Keratinocyte (primary cell): ENCODE measurements around the gene RAD18. TPM values are rescaled to one million over a fixed set of nuclear protein-coding genes. Genes with fewer than 3 reads are reported as not detected.

Experiments
- DNase-seq: peaks from one replicate; pipeline ENCODE4 v3.0.0-alpha.2; 2011; ENCODE audit warnings: low read depth, missing footprints, low spot score
- FAIRE-seq: peaks from 2 replicates; lab custom pipeline; 2011; peaks lifted over from hg19 to GRCh38; lab: Jason Lieb, UNC
- H2AFZ ChIP-seq: 2 replicates; pipeline ENCODE4 v1.6.0; 2012; ENCODE audit warnings: low read length, control low read depth, inconsistent platforms; ENCODE audit not compliant: control insufficient read depth
- H3K27ac ChIP-seq: 2 replicates; pipeline ENCODE4 v1.5.1; 2011; ENCODE audit warnings: low read length; ENCODE audit not compliant: control insufficient read depth, insufficient read depth
- H3K27me3 ChIP-seq: 3 replicates; pipeline ENCODE4 v1.6.0; 2011; ENCODE audit warnings: low read length; ENCODE audit not compliant: control insufficient read depth, insufficient read depth; ENCODE audit errors: extremely low read depth
- H3K36me3 ChIP-seq, 2 experiments: 2 replicates in 1 of 2; 3 replicates in 1 of 2; pipeline ENCODE4 v1.5.1; 2011; ENCODE audit warnings: low read length in 2 of 2, mild to moderate bottlenecking in 1 of 2; ENCODE audit not compliant: control insufficient read depth in 2 of 2, insufficient read depth in 2 of 2; ENCODE audit errors: extremely low read depth in 1 of 2
- H3K4me1 ChIP-seq: 3 replicates; pipeline ENCODE4 v1.5.1; 2011; ENCODE audit warnings: low read length; ENCODE audit not compliant: control insufficient read depth, insufficient read depth; ENCODE audit errors: extremely low read depth
- H3K4me2 ChIP-seq: 3 replicates; pipeline ENCODE4 v1.6.0; 2011; ENCODE audit warnings: low read depth, low read length; ENCODE audit not compliant: control insufficient read depth, insufficient read depth; ENCODE audit errors: extremely low read depth
- H3K4me3 ChIP-seq, 3 experiments: fragments of 200-600 bp in 1 of 3; sonication (generic) in 1 of 3; 2 replicates in 2 of 3; 3 replicates in 1 of 3; pipeline ENCODE4 v1.5.1; 2011 to 2016; ENCODE audit warnings: low read length in 3 of 3, mild to moderate bottlenecking in 3 of 3, control low read depth in 2 of 3, inconsistent platforms in 1 of 3, low read depth in 1 of 3, mixed read lengths in 1 of 3, mixed run types in 1 of 3, moderate library complexity in 1 of 3; ENCODE audit not compliant: control insufficient read depth in 2 of 3, insufficient read depth in 2 of 3; ENCODE audit errors: extremely low read depth in 1 of 3
- H3K79me2 ChIP-seq: 2 replicates; pipeline ENCODE4 v1.6.0; 2012; ENCODE audit warnings: low read length; ENCODE audit not compliant: control insufficient read depth, insufficient read depth
- H3K9ac ChIP-seq: 3 replicates; pipeline ENCODE4 v1.6.0; 2011; ENCODE audit warnings: low read length; ENCODE audit not compliant: control insufficient read depth, insufficient read depth; ENCODE audit errors: extremely low read depth
- H3K9me1 ChIP-seq: 3 replicates; pipeline ENCODE4 v1.6.0; 2011; ENCODE audit warnings: low read length; ENCODE audit not compliant: control insufficient read depth, insufficient read depth; ENCODE audit errors: extremely low read depth
- H3K9me3 ChIP-seq: 2 replicates; pipeline ENCODE4 v1.5.1; 2012; ENCODE audit warnings: low read depth, low read length; ENCODE audit not compliant: control insufficient read depth
- H4K20me1 ChIP-seq: 3 replicates; pipeline ENCODE4 v1.6.0; 2011; ENCODE audit warnings: low read length; ENCODE audit not compliant: control insufficient read depth, insufficient read depth; ENCODE audit errors: extremely low read depth
- EZH2 ChIP-seq: IDR thresholded peaks from one replicate; pipeline ENCODE4 v1.6.1; 2012; ENCODE audit warnings: inconsistent platforms, mild to moderate bottlenecking, low read length, moderate library complexity
- dilution Hi-C: fragments of 300-500 bp; cut with MboI; formaldehyde crosslinking; loops from one replicate; pipeline ENCODE4 v1.7.0; 2020; ENCODE audit warnings: low sequenced_read_pairs; ENCODE audit not compliant: extremely low pct_ligation_motif_present
- polyA plus RNA-seq, 5 experiments: library from polyadenylated mRNA; depleted of rRNA in 3 of 5; stranded (reverse) in 3 of 5; stranded (forward) in 1 of 5; unstranded in 1 of 5; fragments of >200 nt; gene quantifications; 1 replicate in 1 of 5; 2 replicates in 3 of 5; 3 replicates in 1 of 5; pipeline versions ENCODE4 v1.2.1 to v1.2.3, GENCODE V29; 2011 to 2012; ENCODE audit warnings: missing spikeins in 2 of 5, low read depth in 1 of 5, low replicate concordance in 1 of 5
- small RNA-seq, 3 experiments: library from RNA; depleted of rRNA; stranded (forward); fragments of <200 nt; gene quantifications; one replicate each; pipeline ENCODE3, GENCODE V24; 2012; ENCODE audit warnings: low read depth in 3 of 3, low replicate concordance in 1 of 3; ENCODE audit not compliant: insufficient read length in 3 of 3
- TF ChIP-seq, protein P1 (sequence below), 3 experiments: IDR thresholded peaks in 1 of 3; conservative IDR thresholded peaks in 1 of 3; optimal IDR thresholded peaks in 1 of 3; 2 replicates in 2 of 3; 3 replicates in 1 of 3; pipeline versions ENCODE3 to v1.5.1; 2011; ENCODE audit warnings: low read length in 3 of 3, mild to moderate bottlenecking in 3 of 3, moderate library complexity in 2 of 3, control low read depth in 1 of 3, inconsistent platforms in 1 of 3; ENCODE audit not compliant: insufficient read depth in 2 of 3; ENCODE audit errors: extremely low read depth in 1 of 3

RAD18 gene
- polyA plus RNA-seq, 1 donor (not counting 4 experiments of a cell fraction or from before 2014, with no cell fraction given) = 16.0 TPM

DNA sequence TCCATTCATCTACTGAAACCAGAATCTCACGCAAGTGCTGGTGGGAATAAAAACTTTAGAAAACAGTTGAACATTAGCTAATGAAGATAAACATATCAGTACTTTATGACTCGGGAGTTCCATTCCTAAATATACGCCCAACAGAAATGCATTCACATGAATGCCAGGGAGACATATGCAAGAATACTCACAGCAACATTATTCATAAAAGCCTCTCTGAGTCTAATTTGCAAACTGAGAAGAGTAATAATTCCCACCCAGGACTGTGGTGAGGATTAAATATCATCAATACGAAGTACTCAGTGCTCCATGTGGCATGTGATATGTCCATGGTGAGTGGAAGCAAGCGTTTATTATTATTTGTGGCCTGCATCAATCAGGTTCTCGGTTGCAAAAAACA is 128.3 kb downstream of the RAD18 start:
- H3K9me1 ChIP-seq = no peaks in the 10 kb centered on the region
- dilution Hi-C loops = no loop called here
- no peaks in the 10 kb centered on the region for H3K9me3 ChIP-seq
- H3K4me2 ChIP-seq = no peak overlapping the region
- no peak for FAIRE-seq
- no peaks in the 10 kb centered on the region for H3K36me3 ChIP-seq
- H3K79me2 ChIP-seq = no peaks in the 10 kb centered on the region
- H3K27me3 ChIP-seq = no peaks in the 10 kb centered on the region
- DNase-seq = no peak
- no peaks in the 10 kb centered on the region for H3K4me1 ChIP-seq
- H3K4me3 ChIP-seq = no peak overlapping the region
- H3K27ac ChIP-seq = no peak overlapping the region
- no peaks in the 10 kb centered on the region for H4K20me1 ChIP-seq
- H2AFZ ChIP-seq = no peak overlapping the region
- no peak overlapping the region for H3K9ac ChIP-seq
- no peak for TF ChIP-seq EZH2
- TF ChIP-seq, protein P1, sequence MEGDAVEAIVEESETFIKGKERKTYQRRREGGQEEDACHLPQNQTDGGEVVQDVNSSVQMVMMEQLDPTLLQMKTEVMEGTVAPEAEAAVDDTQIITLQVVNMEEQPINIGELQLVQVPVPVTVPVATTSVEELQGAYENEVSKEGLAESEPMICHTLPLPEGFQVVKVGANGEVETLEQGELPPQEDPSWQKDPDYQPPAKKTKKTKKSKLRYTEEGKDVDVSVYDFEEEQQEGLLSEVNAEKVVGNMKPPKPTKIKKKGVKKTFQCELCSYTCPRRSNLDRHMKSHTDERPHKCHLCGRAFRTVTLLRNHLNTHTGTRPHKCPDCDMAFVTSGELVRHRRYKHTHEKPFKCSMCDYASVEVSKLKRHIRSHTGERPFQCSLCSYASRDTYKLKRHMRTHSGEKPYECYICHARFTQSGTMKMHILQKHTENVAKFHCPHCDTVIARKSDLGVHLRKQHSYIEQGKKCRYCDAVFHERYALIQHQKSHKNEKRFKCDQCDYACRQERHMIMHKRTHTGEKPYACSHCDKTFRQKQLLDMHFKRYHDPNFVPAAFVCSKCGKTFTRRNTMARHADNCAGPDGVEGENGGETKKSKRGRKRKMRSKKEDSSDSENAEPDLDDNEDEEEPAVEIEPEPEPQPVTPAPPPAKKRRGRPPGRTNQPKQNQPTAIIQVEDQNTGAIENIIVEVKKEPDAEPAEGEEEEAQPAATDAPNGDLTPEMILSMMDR (optimal IDR thresholded peaks at IDR 0.05 in 1 of 3, IDR thresholded peaks at IDR 0.05 in 1 of 3, conservative IDR thresholded peaks at IDR 0.05 in 1 of 3; ENCODE audit: extremely low read depth in 1 of 3, insufficient read depth in 2 of 3, low read length in 3 of 3) = no peak

DNA sequence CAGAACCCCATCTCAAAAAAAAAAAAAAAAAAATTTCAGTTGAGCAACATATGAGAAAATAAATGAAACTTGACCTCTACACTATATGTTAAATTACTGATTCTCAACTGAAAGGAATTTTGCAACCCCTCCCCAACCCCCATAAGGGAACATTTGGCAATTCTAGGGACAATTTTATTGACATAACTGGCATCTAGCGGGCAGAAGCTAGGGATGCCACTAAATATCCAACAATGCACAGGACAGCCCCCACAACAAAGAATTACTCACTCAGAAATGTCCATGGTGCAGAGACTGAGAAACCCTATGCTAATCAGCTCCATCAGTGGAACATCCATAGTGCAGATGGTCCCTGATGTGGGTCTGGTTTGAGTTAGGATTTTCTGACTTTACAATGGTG is 135.6 kb downstream of the RAD18 start:
- H3K4me3 ChIP-seq = no peak overlapping the region
- H3K9me3 ChIP-seq = no peaks in the 10 kb centered on the region
- dilution Hi-C loops = no loop called here
- no peak overlapping the region for H2AFZ ChIP-seq
- H3K79me2 ChIP-seq = no peaks in the 10 kb centered on the region
- H3K9ac ChIP-seq = no peak overlapping the region
- no peak for FAIRE-seq
- H3K4me1 ChIP-seq = no peaks in the 10 kb centered on the region
- H3K27ac ChIP-seq = no peak overlapping the region
- no peaks in the 10 kb centered on the region for H3K36me3 ChIP-seq
- H3K9me1 ChIP-seq = no peaks in the 10 kb centered on the region
- DNase-seq = no peak
- H4K20me1 ChIP-seq = no peaks in the 10 kb centered on the region
- no peaks in the 10 kb centered on the region for H3K27me3 ChIP-seq
- no peak for TF ChIP-seq EZH2
- TF ChIP-seq, protein P1 (optimal IDR thresholded peaks at IDR 0.05 in 1 of 3, IDR thresholded peaks at IDR 0.05 in 1 of 3, conservative IDR thresholded peaks at IDR 0.05 in 1 of 3; ENCODE audit: extremely low read depth in 1 of 3, insufficient read depth in 2 of 3, low read length in 3 of 3) = no peak
- H3K4me2 ChIP-seq = no peak overlapping the region

Small RNA genes within 50 kb of the gene (small RNA-seq; reads per million reads assigned to genes)
- 0 reads per million in 3 experiments for gene RF00416

Other genes starting within 250 kb of the RAD18 start
- gene CAV3, start 229.7 kb downstream of the RAD18 start, polyA plus RNA-seq = not detected in 3 replicates
- 0.08 to 0.19 TPM (median 0.16 TPM) in 3 replicates for gene OXTR, start 193.9 kb downstream of the RAD18 start, polyA plus RNA-seq